ENCODE results near the gene SEC14L1.

GRCh38 chr17:77209330-77209748, 68.6 kb downstream of the SEC14L1 start:
- TF ChIP-seq POLR2A (IDR thresholded peaks at IDR 0.05; ENCODE audit: low read depth, low read length) (no peak), POLR2AphosphoS5 (IDR thresholded peaks at IDR 0.05; ENCODE audit: low read depth, low read length) (no peak), POU2F2 (IDR thresholded peaks at IDR 0.05; ENCODE audit: low read depth, low read length) (no peak), TAF1 (IDR thresholded peaks at IDR 0.05; ENCODE audit: low read depth, low read length) (no peak)
